Spleen (tissue), 11 donors: ENCODE measurements around the gene DCXR. TPM values are rescaled to one million over a fixed set of nuclear protein-coding genes. Genes with fewer than 3 reads are reported as not detected.
A peak's percentile ranks its signal among the peaks of the same experiment; 100 is the strongest.

Experiments used
- DNase-seq: peaks from one replicate; pipeline ENCODE4 v3.0.0-alpha.2; 2020
- H3K27ac ChIP-seq, 8 donors: fragments of 200-600 bp; sonication (generic) in 7 of 8; 1 replicate in 4 of 8; 2 replicates in 4 of 8; pipeline versions ENCODE4 v1.5.0 to v1.8.0; 2016 to 2021; ENCODE audit warnings: inconsistent platforms in 4 of 8, mild to moderate bottlenecking in 4 of 8, moderate library complexity in 1 of 8
- H3K27me3 ChIP-seq, 7 donors: fragments of 200-600 bp; sonication (generic) in 6 of 7; replicated peaks in 1 of 7; 1 replicate in 4 of 7; 2 replicates in 3 of 7; pipeline versions ENCODE4 v1.5.0 to v1.8.0; 2016 to 2021; ENCODE audit warnings: inconsistent platforms in 3 of 7, mild to moderate bottlenecking in 1 of 7
- H3K36me3 ChIP-seq, 6 donors: fragments of 200-600 bp; sonication (generic) in 5 of 6; 1 replicate in 4 of 6; 2 replicates in 2 of 6; pipeline versions ENCODE4 v1.5.0 to v1.8.0; 2016 to 2021; ENCODE audit warnings: inconsistent platforms in 2 of 6
- H3K4me1 ChIP-seq, 6 donors: fragments of 200-600 bp; sonication (generic) in 5 of 6; 1 replicate in 3 of 6; 2 replicates in 3 of 6; pipeline versions ENCODE4 v1.5.0 to v1.8.0; 2016 to 2021; ENCODE audit warnings: inconsistent platforms in 3 of 6
- H3K4me3 ChIP-seq, 8 donors: fragments of 200-600 bp; sonication (generic) in 7 of 8; 1 replicate in 4 of 8; 2 replicates in 4 of 8; pipeline versions ENCODE4 v1.5.0 to v1.8.0; 2016 to 2021; ENCODE audit warnings: inconsistent platforms in 4 of 8, mild to moderate bottlenecking in 4 of 8, moderate library complexity in 2 of 8
- H3K9me3 ChIP-seq, 8 donors: fragments of 200-600 bp; sonication (generic) in 7 of 8; 1 replicate in 4 of 8; 2 replicates in 4 of 8; pipeline versions ENCODE4 v1.5.0 to v1.8.0; 2016 to 2021; ENCODE audit warnings: inconsistent platforms in 4 of 8
- CTCF ChIP-seq, 11 experiments: fragments of 200-600 bp in 7 of 11; fragments of 450-650 bp in 4 of 11; sonication (generic) in 4 of 11; IDR thresholded peaks in 8 of 11; conservative IDR thresholded peaks in 3 of 11; 1 replicate in 7 of 11; 2 replicates in 4 of 11; pipeline versions ENCODE4 v1.4.0 to v1.8.0; 2016 to 2021; ENCODE audit warnings: antibody characterized with exemption in 11 of 11, inconsistent platforms in 4 of 11, mild to moderate bottlenecking in 1 of 11
- POLR2A ChIP-seq, 3 donors: fragments of 450-650 bp; IDR thresholded peaks; one replicate each; pipeline ENCODE4 v1.5.1; 2017; ENCODE audit warnings: antibody characterized with exemption in 3 of 3, mild to moderate bottlenecking in 1 of 3
- POLR2AphosphoS5 ChIP-seq, 3 donors: sonication (generic); formaldehyde crosslinking; IDR thresholded peaks; one replicate each; pipeline ENCODE4 v1.5.1; 2017; ENCODE audit warnings: antibody characterized with exemption in 3 of 3
- WGBS, 5 donors: extraction: QIAGEN DNeasy Blood & Tissue Kit in 3 of 5; methylation state at CpG; one replicate each; pipeline versions ENCODE4 v1.1.5 to v1.1.7; 2013 to 2018; 5-methylcytosine and 5-hydroxymethylcytosine counted together
- intact Hi-C: fragments of 100-400 bp; cut with DNase I; formaldehyde crosslinking; loops from one replicate; pipeline ENCODE4 v1.15.0; 2023; ENCODE audit warnings: low total_unique reads
- polyA plus RNA-seq, 3 donors: library from polyadenylated mRNA; stranded (reverse); fragments of 200-250 nt; gene quantifications; one replicate each; pipeline ENCODE4 v1.2.1, GENCODE V29; 2013
- total RNA-seq, 7 donors: library from RNA; depleted of rRNA in 3 of 7; stranded (reverse); fragments of >200 nt in 3 of 7; fragmentation: NEBNext Ultra II Directional in 4 of 7; extraction: Animal tissue kit (Norgen Biotek cat#: 25700) in 4 of 7; gene quantifications; one replicate each; pipeline versions ENCODE4 v1.1.0 to v1.2.1, GENCODE V29; 2016 to 2021
- donor health status: healthy with polysubstance abuse.
- donor health status: DM: no; HTN: no; CAD: no; lungs with moderate emphysema.
- donor health status: DM: no; HTN: no; CAD: no.
- donor health status: Bipolar disorder and iron deficiency.
- donor health status: healthy.
- donor health status: DM: no; HTN: no; CAD: no.
- donor health status: DM: yes; HTN: yes; CAD: no.

Gene DCXR
- total and polyA plus RNA-seq, 10 donors: 44.2 to 88.0 (median 61.0) TPM

DNA sequence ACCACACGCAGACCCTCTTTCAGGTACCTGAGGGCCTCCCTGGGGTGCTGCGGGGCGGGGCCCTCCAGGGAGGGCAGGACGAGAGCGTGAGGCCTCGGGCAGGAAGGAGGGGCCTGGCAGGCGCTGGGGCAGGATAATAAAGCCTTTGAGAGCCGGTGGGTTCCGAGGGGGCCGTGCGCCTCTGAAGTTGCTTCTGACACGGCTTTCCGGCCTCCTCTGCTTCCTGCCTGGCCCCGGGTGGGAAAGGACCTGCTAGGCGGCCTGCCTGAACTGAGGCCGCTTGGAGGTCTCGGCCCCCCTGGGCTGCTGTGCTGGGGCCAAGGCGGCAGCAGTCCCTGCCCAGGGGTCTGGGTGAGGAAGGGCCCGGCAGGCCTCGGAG, 25.2 kb downstream of the DCXR start:
- no peaks in the 10 kb centered on the region for H3K27me3 ChIP-seq
- WGBS, 5 donors: 58 to 68% (median 62%) methylated on average over 9 to 20 of the region's 20 CpGs
- no peak overlapping the region for H3K4me3 ChIP-seq
- TF ChIP-seq CTCF (IDR thresholded peaks at IDR 0.05 in 8 of 11, conservative IDR thresholded peaks at IDR 0.05 in 3 of 11) (no peak), POLR2AphosphoS5 (IDR thresholded peaks at IDR 0.05) (peak in 1 of 3 donors; percentile 8)
- H3K4me1 ChIP-seq: peaks cover 0 to 30% (median 18%) of the 10 kb centered on the region in 6 donors
- DNase-seq: no peak
- peaks cover 0 to 59% (median 2%) of the 10 kb centered on the region in 6 donors for H3K36me3 ChIP-seq
- H3K9me3 ChIP-seq: no peaks in the 10 kb centered on the region
- intact Hi-C loops: no loop called here
- peak overlapping the region in 7 of 8 donors; percentile 8 to 78 (median 63) for H3K27ac ChIP-seq

- H3K4me3 ChIP-seq: no peak overlapping the region
- H3K27ac ChIP-seq: peak overlapping the region in 3 of 8 donors; percentile 55 to 78 (median 63)
- DNase-seq: no peak
These were observed 25.8 kb downstream of the DCXR start for GRCh38 chr17:82011617-82012187.

GRCh38 chr17:82010575-82011525, 26.6 kb downstream of the DCXR start:
- intact Hi-C loops: no loop called here
- Histone ChIP-seq H3K27me3 (no peaks in the 10 kb centered on the region), H3K4me3 (no peak overlapping the region), H3K9me3 (no peaks in the 10 kb centered on the region), H3K36me3 (peaks cover 0 to 56% (median 2%) of the 10 kb centered on the region in 6 donors), H3K27ac (no peak overlapping the region), H3K4me1 (peaks cover 0 to 30% (median 18%) of the 10 kb centered on the region in 6 donors)
- DNase-seq: no peak
- WGBS, 5 donors: 87 to 92% (median 90%) methylated on average over 27 to 39 of the region's 39 CpGs
- no peak for TF ChIP-seq CTCF (IDR thresholded peaks at IDR 0.05 in 8 of 11, conservative IDR thresholded peaks at IDR 0.05 in 3 of 11)
- no peak for TF ChIP-seq POLR2A (IDR thresholded peaks at IDR 0.05)
- no peak for TF ChIP-seq POLR2AphosphoS5 (IDR thresholded peaks at IDR 0.05)

More at GRCh38 chr17:82011617-82012187, 25.8 kb downstream of the DCXR start:
- Histone ChIP-seq H3K27me3 (no peaks in the 10 kb centered on the region), H3K9me3 (no peaks in the 10 kb centered on the region), H3K4me1 (peaks cover 0 to 30% (median 18%) of the 10 kb centered on the region in 6 donors), H3K36me3 (peaks cover 0 to 56% (median 2%) of the 10 kb centered on the region in 6 donors)
- TF ChIP-seq CTCF (IDR thresholded peaks at IDR 0.05 in 8 of 11, conservative IDR thresholded peaks at IDR 0.05 in 3 of 11) (no peak), POLR2A (IDR thresholded peaks at IDR 0.05) (no peak), POLR2AphosphoS5 (IDR thresholded peaks at IDR 0.05) (no peak)
- intact Hi-C loops: no loop called here
- 82 to 94% (median 88%) methylated on average over 16 to 19 of the region's 19 CpGs for WGBS, 5 donors

DNA sequence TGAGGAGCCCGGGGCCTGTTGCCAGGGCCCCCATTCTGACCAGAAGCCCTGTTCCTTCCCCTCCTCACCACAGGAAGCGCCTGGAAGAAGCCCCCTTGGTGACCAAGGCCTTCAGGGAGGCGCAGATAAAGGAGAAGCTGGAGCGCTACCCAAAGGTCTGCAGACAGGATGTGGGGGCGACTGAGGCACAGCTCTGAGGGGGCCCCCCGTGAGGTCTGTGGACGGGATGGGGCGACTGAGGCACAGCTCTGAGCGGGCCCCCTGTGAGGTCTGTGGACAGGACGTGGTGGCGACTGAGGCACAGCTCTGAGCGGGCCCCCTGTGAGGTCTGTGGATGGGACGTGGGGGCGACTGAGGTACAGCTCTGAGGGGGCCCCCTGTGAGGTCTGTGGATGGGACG, 28.1 kb downstream of the DCXR start:
- no peak for DNase-seq
- WGBS, 5 donors: 66 to 74% (median 70%) methylated on average over 13 to 15 of the region's 15 CpGs
- peaks cover 0 to 31% (median 16%) of the 10 kb centered on the region in 6 donors for H3K4me1 ChIP-seq

More for the DNA sequence above, 28.1 kb downstream of the DCXR start:
- Histone ChIP-seq H3K36me3 (peaks cover 0 to 56% (median 2%) of the 10 kb centered on the region in 6 donors), H3K9me3 (no peaks in the 10 kb centered on the region), H3K27me3 (no peaks in the 10 kb centered on the region), H3K27ac (no peak overlapping the region), H3K4me3 (no peak overlapping the region)
- TF ChIP-seq POLR2AphosphoS5 (IDR thresholded peaks at IDR 0.05) (no peak), CTCF (IDR thresholded peaks at IDR 0.05 in 8 of 11, conservative IDR thresholded peaks at IDR 0.05 in 3 of 11) (no peak), POLR2A (IDR thresholded peaks at IDR 0.05) (no peak)
- intact Hi-C loops: no loop called here
